GM12878 (cell line): Measurements from ENCODE around the gene RABL3. TPM values are rescaled to one million over a fixed set of nuclear protein-coding genes. Genes with fewer than 3 reads are reported as not detected.
A peak's percentile ranks its signal among the peaks of the same experiment; 100 is the strongest.

ENCODE experiments used
- BACH1 ChIP-seq: fragments of 450-650 bp; IDR thresholded peaks from 2 replicates; pipeline ENCODE4 v1.6.1; 2017; ENCODE audit warnings: mild to moderate bottlenecking, borderline replicate concordance
- BCL11A ChIP-seq: IDR thresholded peaks from 2 replicates; pipeline ENCODE4 v1.6.1; 2011; ENCODE audit warnings: low read depth, low read length
- CHD4 ChIP-seq: fragments of 200-600 bp; sonication (generic); IDR thresholded peaks from 2 replicates; pipeline ENCODE4 v1.6.1; 2016; ENCODE audit warnings: mild to moderate bottlenecking
- CREB1 ChIP-seq: IDR thresholded peaks from 2 replicates; pipeline ENCODE4 v1.6.1; 2012; ENCODE audit warnings: low read depth, mild to moderate bottlenecking, inconsistent platforms
- GATAD2B ChIP-seq: fragments of 450-650 bp; conservative IDR thresholded peaks from 2 replicates; pipeline ENCODE4 v1.6.1; 2017; ENCODE audit warnings: low read depth, mild to moderate bottlenecking, moderate library complexity
- IRF4 ChIP-seq: IDR thresholded peaks from 2 replicates; pipeline ENCODE4 v1.6.1; 2011; ENCODE audit warnings: low read depth, low read length
- MYC ChIP-seq: IDR thresholded peaks from 2 replicates; pipeline ENCODE4 v1.6.1; 2011; ENCODE audit warnings: mild to moderate bottlenecking, low read length, moderate library complexity, inconsistent platforms; ENCODE audit not compliant: insufficient read depth, insufficient replicate concordance, insufficient read length, severe bottlenecking
- NFXL1 ChIP-seq: fragments of 450-650 bp; IDR thresholded peaks from 2 replicates; pipeline ENCODE4 v1.6.1; 2017; ENCODE audit warnings: antibody characterized with exemption, mild to moderate bottlenecking, borderline replicate concordance
- RCOR1 ChIP-seq: conservative IDR thresholded peaks from 2 replicates; pipeline ENCODE4 v1.6.1; 2012; ENCODE audit warnings: low read depth, low read length, improper control_type of control experiment
- SIN3A ChIP-seq: IDR thresholded peaks from 2 replicates; pipeline ENCODE4 v1.6.1; 2012; ENCODE audit warnings: low read depth, low read length, improper control_type of control experiment
- SMARCA5 ChIP-seq: fragments of 450-650 bp; IDR thresholded peaks from 2 replicates; pipeline ENCODE4 v1.6.1; 2017; ENCODE audit warnings: mild to moderate bottlenecking
- SPI1 ChIP-seq: IDR thresholded peaks from 2 replicates; pipeline ENCODE4 v1.6.1; 2011; ENCODE audit warnings: low read depth, mild to moderate bottlenecking, low read length, moderate library complexity, borderline replicate concordance; ENCODE audit not compliant: insufficient read depth
- SREBF1 ChIP-seq: IDR thresholded peaks from 2 replicates; pipeline ENCODE4 v1.6.1; 2012; ENCODE audit warnings: mild to moderate bottlenecking, low read length
- SRF ChIP-seq, 2 experiments: IDR thresholded peaks; 2 replicates each; pipeline ENCODE4 v1.6.1; 2011; ENCODE audit warnings: low read depth in 2 of 2, low read length in 2 of 2, mild to moderate bottlenecking in 1 of 2, moderate library complexity in 1 of 2
- TARDBP ChIP-seq: IDR thresholded peaks from 2 replicates; pipeline ENCODE4 v1.6.1; 2016; ENCODE audit warnings: borderline replicate concordance
- ZZZ3 ChIP-seq: IDR thresholded peaks from 2 replicates; pipeline ENCODE4 v1.6.1; 2011; ENCODE audit warnings: low read depth; ENCODE audit not compliant: control insufficient read depth, insufficient read length
- polyA plus RNA-seq, 11 experiments: library from polyadenylated mRNA; depleted of rRNA in 4 of 11; unstranded in 6 of 11; stranded (reverse) in 5 of 11; fragments of >200 nt; fragmentation: Nextera tagmentation in 4 of 11; fragmentation: Illumina TruSeq in 1 of 11; extraction: Ambion mirVana in 4 of 11; extraction: Trizol in 1 of 11; gene quantifications; 1 replicate in 1 of 11; 2 replicates in 10 of 11; pipeline versions ENCODE4 v1.2.1 to v1.2.3, GENCODE V29; 2011 to 2016; ENCODE audit warnings: inconsistent platforms in 2 of 11, missing spikeins in 2 of 11, low read depth in 1 of 11
- total RNA-seq, 4 experiments: library from RNA; depleted of rRNA in 3 of 4; stranded (reverse); fragments of >200 nt in 3 of 4; fragmentation: Illumina TruSeq in 1 of 4; extraction: Trizol in 1 of 4; gene quantifications; 2 replicates each; pipeline versions ENCODE4 v1.2.1 to v1.2.3, GENCODE V29; 2013 to 2021
- TF ChIP-seq, protein P1 (sequence below): fragments of 450-650 bp; IDR thresholded peaks from 2 replicates; pipeline ENCODE4 v1.6.1; 2014; ENCODE audit warnings: mild to moderate bottlenecking
- TF ChIP-seq, protein P2 (sequence below): fragments of 450-650 bp; IDR thresholded peaks from 2 replicates; pipeline ENCODE4 v1.6.1; 2017; ENCODE audit warnings: antibody characterized with exemption, mild to moderate bottlenecking, moderate library complexity
- TF ChIP-seq, protein P3 (sequence below): fragments of 450-650 bp; formaldehyde crosslinking; IDR thresholded peaks from 2 replicates; pipeline ENCODE4 v1.4.0; 2020; ENCODE audit warnings: mild to moderate bottlenecking, moderate library complexity
- TF ChIP-seq, protein P4 (sequence below): fragments of 450-650 bp; IDR thresholded peaks from 2 replicates; pipeline ENCODE4 v1.6.1; 2016; ENCODE audit warnings: mild to moderate bottlenecking

Gene RABL3
- total and polyA plus RNA-seq, 10 of the 15 experiments (the other 5 are each of a cell fraction or from before 2014, with no cell fraction given), result 10.5 to 38.0 (median 25.2) TPM

- TF ChIP-seq, protein P1, sequence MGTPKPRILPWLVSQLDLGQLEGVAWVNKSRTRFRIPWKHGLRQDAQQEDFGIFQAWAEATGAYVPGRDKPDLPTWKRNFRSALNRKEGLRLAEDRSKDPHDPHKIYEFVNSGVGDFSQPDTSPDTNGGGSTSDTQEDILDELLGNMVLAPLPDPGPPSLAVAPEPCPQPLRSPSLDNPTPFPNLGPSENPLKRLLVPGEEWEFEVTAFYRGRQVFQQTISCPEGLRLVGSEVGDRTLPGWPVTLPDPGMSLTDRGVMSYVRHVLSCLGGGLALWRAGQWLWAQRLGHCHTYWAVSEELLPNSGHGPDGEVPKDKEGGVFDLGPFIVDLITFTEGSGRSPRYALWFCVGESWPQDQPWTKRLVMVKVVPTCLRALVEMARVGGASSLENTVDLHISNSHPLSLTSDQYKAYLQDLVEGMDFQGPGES, result peak; percentile 65; the same call in 1 of the 2 replicates
- TF ChIP-seq CREB1 (peak; percentile 97), MYC (no peak), BACH1 (no peak), SPI1 (0 out of 2 replicates have a peak, but pooled peaks have one; percentile 3), RCOR1 (no peak), TARDBP (peak; percentile 87; the same call in 1 of the 2 replicates), SRF (IDR thresholded peaks at IDR 0.05; ENCODE audit: low read depth in 2 of 2, low read length in 2 of 2) (peak in 1 of 2 experiments; percentile 70; a peak in 2 of 4 replicates), ZZZ3 (no peak), SMARCA5 (no peak), SIN3A (peak; percentile 93), SREBF1 (no peak), IRF4 (peak; percentile 69; the same call in 1 of the 2 replicates), BCL11A (no peak), GATAD2B (peak; percentile 67), NFXL1 (no peak), CHD4 (no peak)
- TF ChIP-seq, protein P2, sequence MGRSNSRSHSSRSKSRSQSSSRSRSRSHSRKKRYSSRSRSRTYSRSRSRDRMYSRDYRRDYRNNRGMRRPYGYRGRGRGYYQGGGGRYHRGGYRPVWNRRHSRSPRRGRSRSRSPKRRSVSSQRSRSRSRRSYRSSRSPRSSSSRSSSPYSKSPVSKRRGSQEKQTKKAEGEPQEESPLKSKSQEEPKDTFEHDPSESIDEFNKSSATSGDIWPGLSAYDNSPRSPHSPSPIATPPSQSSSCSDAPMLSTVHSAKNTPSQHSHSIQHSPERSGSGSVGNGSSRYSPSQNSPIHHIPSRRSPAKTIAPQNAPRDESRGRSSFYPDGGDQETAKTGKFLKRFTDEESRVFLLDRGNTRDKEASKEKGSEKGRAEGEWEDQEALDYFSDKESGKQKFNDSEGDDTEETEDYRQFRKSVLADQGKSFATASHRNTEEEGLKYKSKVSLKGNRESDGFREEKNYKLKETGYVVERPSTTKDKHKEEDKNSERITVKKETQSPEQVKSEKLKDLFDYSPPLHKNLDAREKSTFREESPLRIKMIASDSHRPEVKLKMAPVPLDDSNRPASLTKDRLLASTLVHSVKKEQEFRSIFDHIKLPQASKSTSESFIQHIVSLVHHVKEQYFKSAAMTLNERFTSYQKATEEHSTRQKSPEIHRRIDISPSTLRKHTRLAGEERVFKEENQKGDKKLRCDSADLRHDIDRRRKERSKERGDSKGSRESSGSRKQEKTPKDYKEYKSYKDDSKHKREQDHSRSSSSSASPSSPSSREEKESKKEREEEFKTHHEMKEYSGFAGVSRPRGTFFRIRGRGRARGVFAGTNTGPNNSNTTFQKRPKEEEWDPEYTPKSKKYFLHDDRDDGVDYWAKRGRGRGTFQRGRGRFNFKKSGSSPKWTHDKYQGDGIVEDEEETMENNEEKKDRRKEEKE, result no peak
- TF ChIP-seq, protein P3, sequence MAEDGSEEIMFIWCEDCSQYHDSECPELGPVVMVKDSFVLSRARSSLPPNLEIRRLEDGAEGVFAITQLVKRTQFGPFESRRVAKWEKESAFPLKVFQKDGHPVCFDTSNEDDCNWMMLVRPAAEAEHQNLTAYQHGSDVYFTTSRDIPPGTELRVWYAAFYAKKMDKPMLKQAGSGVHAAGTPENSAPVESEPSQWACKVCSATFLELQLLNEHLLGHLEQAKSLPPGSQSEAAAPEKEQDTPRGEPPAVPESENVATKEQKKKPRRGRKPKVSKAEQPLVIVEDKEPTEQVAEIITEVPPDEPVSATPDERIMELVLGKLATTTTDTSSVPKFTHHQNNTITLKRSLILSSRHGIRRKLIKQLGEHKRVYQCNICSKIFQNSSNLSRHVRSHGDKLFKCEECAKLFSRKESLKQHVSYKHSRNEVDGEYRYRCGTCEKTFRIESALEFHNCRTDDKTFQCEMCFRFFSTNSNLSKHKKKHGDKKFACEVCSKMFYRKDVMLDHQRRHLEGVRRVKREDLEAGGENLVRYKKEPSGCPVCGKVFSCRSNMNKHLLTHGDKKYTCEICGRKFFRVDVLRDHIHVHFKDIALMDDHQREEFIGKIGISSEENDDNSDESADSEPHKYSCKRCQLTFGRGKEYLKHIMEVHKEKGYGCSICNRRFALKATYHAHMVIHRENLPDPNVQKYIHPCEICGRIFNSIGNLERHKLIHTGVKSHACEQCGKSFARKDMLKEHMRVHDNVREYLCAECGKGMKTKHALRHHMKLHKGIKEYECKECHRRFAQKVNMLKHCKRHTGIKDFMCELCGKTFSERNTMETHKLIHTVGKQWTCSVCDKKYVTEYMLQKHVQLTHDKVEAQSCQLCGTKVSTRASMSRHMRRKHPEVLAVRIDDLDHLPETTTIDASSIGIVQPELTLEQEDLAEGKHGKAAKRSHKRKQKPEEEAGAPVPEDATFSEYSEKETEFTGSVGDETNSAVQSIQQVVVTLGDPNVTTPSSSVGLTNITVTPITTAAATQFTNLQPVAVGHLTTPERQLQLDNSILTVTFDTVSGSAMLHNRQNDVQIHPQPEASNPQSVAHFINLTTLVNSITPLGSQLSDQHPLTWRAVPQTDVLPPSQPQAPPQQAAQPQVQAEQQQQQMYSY, result no peak
- TF ChIP-seq, protein P4, sequence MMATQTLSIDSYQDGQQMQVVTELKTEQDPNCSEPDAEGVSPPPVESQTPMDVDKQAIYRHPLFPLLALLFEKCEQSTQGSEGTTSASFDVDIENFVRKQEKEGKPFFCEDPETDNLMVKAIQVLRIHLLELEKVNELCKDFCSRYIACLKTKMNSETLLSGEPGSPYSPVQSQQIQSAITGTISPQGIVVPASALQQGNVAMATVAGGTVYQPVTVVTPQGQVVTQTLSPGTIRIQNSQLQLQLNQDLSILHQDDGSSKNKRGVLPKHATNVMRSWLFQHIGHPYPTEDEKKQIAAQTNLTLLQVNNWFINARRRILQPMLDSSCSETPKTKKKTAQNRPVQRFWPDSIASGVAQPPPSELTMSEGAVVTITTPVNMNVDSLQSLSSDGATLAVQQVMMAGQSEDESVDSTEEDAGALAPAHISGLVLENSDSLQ, result peak; percentile 84
These were observed at the start of gene RABL3, which contains the start of gene GTF2E1 (continued) for GRCh38 chr3:120742198-120742848.
